Common myeloid progenitor, CD34-positive (primary cell): Measurements from ENCODE around the gene MOB3B.
A peak's percentile ranks its signal among the peaks of the same experiment; 100 is the strongest.
"Not testable (repeated sequence)": the region's sequence is repeated elsewhere in the genome, so short reads cannot be mapped to it uniquely, and the experiment has no call there.

ENCODE experiments used
- CTCF ChIA-PET: fragments of 350-600 bp; sonication (Branson Sonifier 250); formaldehyde crosslinking; loops from one replicate; lab custom pipeline; 2021; ENCODE audit warnings: antibody characterized with exemption; lab: Charles Lee
- POLR2A ChIA-PET: fragments of 350-600 bp; sonication (Branson Sonifier 250); formaldehyde crosslinking; loops from one replicate; lab custom pipeline; 2021; ENCODE audit warnings: antibody characterized with exemption; lab: Charles Lee
- DNase-seq, 3 donors: peaks; one replicate each; pipeline versions ENCODE4 v3.0.0 to v3.0.0-alpha.2; 2013
- H3K27ac ChIP-seq, 2 experiments: 1 replicate in 1 of 2; 2 replicates in 1 of 2; pipeline ENCODE4 v1.7.0; 2013; ENCODE audit warnings: inconsistent platforms in 2 of 2, low read length in 2 of 2, mild to moderate bottlenecking in 2 of 2, low read depth in 1 of 2, moderate library complexity in 1 of 2; ENCODE audit not compliant: severe bottlenecking in 2 of 2, insufficient read depth in 1 of 2, poor library complexity in 1 of 2
- H3K27me3 ChIP-seq, 5 experiments: replicated peaks in 2 of 5; 1 replicate in 3 of 5; 2 replicates in 2 of 5; pipeline versions ENCODE4 v1.6.1 to v1.7.0; 2013; ENCODE audit warnings: low read length in 4 of 5, mild to moderate bottlenecking in 2 of 5, moderate library complexity in 2 of 5, inconsistent platforms in 1 of 5; ENCODE audit not compliant: insufficient read depth in 5 of 5, control insufficient read depth in 4 of 5
- H3K36me3 ChIP-seq, 4 experiments: 1 replicate in 2 of 4; 2 replicates in 2 of 4; pipeline versions ENCODE4 v1.6.1 to v1.7.0; 2013; ENCODE audit warnings: low read length in 3 of 4, control low read depth in 1 of 4, mild to moderate bottlenecking in 1 of 4; ENCODE audit not compliant: control insufficient read depth in 4 of 4, insufficient read depth in 4 of 4
- H3K4me1 ChIP-seq, 4 experiments: 1 replicate in 3 of 4; 2 replicates in 1 of 4; pipeline versions ENCODE4 v1.6.1 to v1.7.1; 2013; ENCODE audit warnings: low read length in 3 of 4, mild to moderate bottlenecking in 3 of 4, control low read depth in 1 of 4, inconsistent platforms in 1 of 4, moderate library complexity in 1 of 4; ENCODE audit not compliant: control insufficient read depth in 4 of 4, insufficient read depth in 4 of 4; ENCODE audit errors: control extremely low read depth in 1 of 4
- H3K4me3 ChIP-seq, 7 experiments: 1 replicate in 4 of 7; 2 replicates in 3 of 7; pipeline versions ENCODE4 v1.5.1 to v1.7.0; 2013; ENCODE audit warnings: mild to moderate bottlenecking in 7 of 7, low read length in 6 of 7, moderate library complexity in 6 of 7, inconsistent platforms in 2 of 7, low read depth in 2 of 7, control low read depth in 1 of 7; ENCODE audit not compliant: insufficient read depth in 4 of 7, control insufficient read depth in 1 of 7; ENCODE audit errors: extremely low read depth in 1 of 7
- H3K9me3 ChIP-seq, 5 experiments: 1 replicate in 4 of 5; 2 replicates in 1 of 5; pipeline versions ENCODE4 v1.6.1 to v1.7.1; 2013; ENCODE audit warnings: low read length in 4 of 5, mild to moderate bottlenecking in 2 of 5, inconsistent platforms in 1 of 5, low read depth in 1 of 5, moderate library complexity in 1 of 5; ENCODE audit not compliant: control insufficient read depth in 4 of 5, insufficient read depth in 2 of 5; ENCODE audit errors: control extremely low read depth in 1 of 5
- WGBS: methylation state at CpG from one replicate; pipeline ENCODE4 v1.1.5; 2013; ENCODE audit not compliant: insufficient coverage; 5-methylcytosine and 5-hydroxymethylcytosine counted together

MOB3B gene

GRCh38 chr9:27457445-27457844 lies 72.2 kb downstream of the MOB3B start:
- Histone ChIP-seq H3K9me3 (no peaks in the 10 kb centered on the region), H3K27me3 (no peaks in the 10 kb centered on the region), H3K4me1 (peaks cover 14 to 22% (median 19%) of the 10 kb centered on the region in 4 experiments), H3K36me3 (peaks cover 0 to 2% (median 0%) of the 10 kb centered on the region in 4 experiments), H3K27ac (no peak overlapping the region), H3K4me3 (peak overlapping the region in 1 of 7 experiments; percentile 2)
- peak; percentile 18 to 40 (median 34) for DNase-seq
- ChIA-PET CTCF (interaction anchor here (1.7 kb wide), 1 partner anchor 73 kb away, joined by 4 read pairs; no protein-coding TSS in a partner anchor), POLR2A (no interaction called here)
- 7% methylated on average over 3 of the region's 4 CpGs for WGBS

- Histone ChIP-seq H3K36me3 (peaks cover 0 to 2% (median 0%) of the 10 kb centered on the region in 4 experiments), H3K27ac (no peak overlapping the region), H3K9me3 (no peaks in the 10 kb centered on the region), H3K27me3 (no peaks in the 10 kb centered on the region), H3K4me1 (peaks cover 6 to 11% (median 8%) of the 10 kb centered on the region in 4 experiments), H3K4me3 (no peak overlapping the region)
- WGBS: 97% methylated on average over 6 of the region's 6 CpGs
- ChIA-PET POLR2A (no interaction called here), CTCF (interaction anchor here (1.0 to 1.4 kb wide), 2 partner anchors 8 to 16 kb away, joined by 3 read pairs; no protein-coding TSS in a partner anchor)
- no peak for DNase-seq
These were observed 75.6 kb downstream of the MOB3B start for GRCh38 chr9:27453860-27454553.

- ChIA-PET CTCF (interaction anchor here (1.0 to 1.4 kb wide), 4 partner anchors 9 to 58 kb away, joined by 3 to 5 read pairs (median 3); no protein-coding TSS in a partner anchor), POLR2A (no interaction called here)
- DNase-seq: no peak
- Histone ChIP-seq H3K9me3 (peaks cover 0 to 1% (median 0%) of the 10 kb centered on the region in 5 experiments), H3K4me3 (no peak overlapping the region), H3K27ac (no peak overlapping the region), H3K4me1 (no peaks in the 10 kb centered on the region), H3K27me3 (no peaks in the 10 kb centered on the region), H3K36me3 (peaks cover 0 to 2% (median 0%) of the 10 kb centered on the region in 4 experiments)
- 100% methylated on average over 2 of the region's 3 CpGs for WGBS
These were observed 78.3 kb downstream of the MOB3B start for GRCh38 chr9:27451207-27451797.

GRCh38 chr9:27450752-27451151 lies 78.9 kb downstream of the MOB3B start:
- peaks cover 0 to 1% (median 0%) of the 10 kb centered on the region in 5 experiments for H3K9me3 ChIP-seq
- no peak for DNase-seq
- ChIA-PET CTCF (interaction anchor here (1.0 to 1.4 kb wide), 3 partner anchors 17 to 58 kb away, joined by 3 read pairs; no protein-coding TSS in a partner anchor), POLR2A (no interaction called here)
- no peaks in the 10 kb centered on the region for H3K4me1 ChIP-seq
- H3K4me3 ChIP-seq: no peak overlapping the region
- peaks cover 0 to 2% (median 0%) of the 10 kb centered on the region in 4 experiments for H3K36me3 ChIP-seq
- H3K27ac ChIP-seq: no peak overlapping the region
- H3K27me3 ChIP-seq: no peaks in the 10 kb centered on the region

- H3K4me1 ChIP-seq, POLR2A ChIA-PET: not testable (repeated sequence)
These were observed 81.3 kb downstream of the MOB3B start for GRCh38 chr9:27448356-27448755.

GRCh38 chr9:27447031-27447683 lies 82.5 kb downstream of the MOB3B start:
- H3K4me3 ChIP-seq: no peak overlapping the region
- CTCF ChIA-PET: interaction anchor here (2.1 kb wide), 1 partner anchor 10 kb away, joined by 11 read pairs; no protein-coding TSS in a partner anchor
- H3K36me3 ChIP-seq: no peaks in the 10 kb centered on the region
- DNase-seq: no peak
- H3K27me3 ChIP-seq: no peaks in the 10 kb centered on the region
- H3K4me1 ChIP-seq: no peaks in the 10 kb centered on the region
- 96% methylated on average over 4 of the region's 5 CpGs for WGBS
- POLR2A ChIA-PET: no interaction called here
- H3K27ac ChIP-seq: no peak overlapping the region
- H3K9me3 ChIP-seq: peaks cover 0 to 1% (median 0%) of the 10 kb centered on the region in 5 experiments

More at GRCh38 chr9:27448356-27448755, 81.3 kb downstream of the MOB3B start:
- H3K27me3 ChIP-seq, H3K9me3 ChIP-seq, CTCF ChIA-PET, H3K27ac ChIP-seq, H3K4me3 ChIP-seq, H3K36me3 ChIP-seq, DNase-seq: not testable (repeated sequence)
- 100% methylated on average over 3 of the region's 3 CpGs for WGBS
